ENCODE measurements around the gene CDKN2B-AS1. TPM values are rescaled to one million over a fixed set of nuclear protein-coding genes. Genes with fewer than 3 reads are reported as not detected.

Gene CDKN2B-AS1
- total and polyA plus RNA-seq, 2 experiments from 2014 or later = 0.14 TPM; not detected in 1

- Histone ChIP-seq H3K9me2 (ENCODE audit: insufficient read depth) (no peaks in the 10 kb centered on the region), H3K36me3 (ENCODE audit: insufficient read depth) (no peaks in the 10 kb centered on the region), H3K79me2 (replicated peaks; ENCODE audit: insufficient read depth) (no peaks in the 10 kb centered on the region), H3K4me3 (no peak overlapping the region), H2AFZ (no peak overlapping the region; the same call in 1 of the 2 replicates), H3K4me2 (no peak overlapping the region), H3F3A (replicated peaks; ENCODE audit: low read depth) (no peaks in the 10 kb centered on the region), H4K20me1 (replicated peaks; ENCODE audit: insufficient read depth) (no peaks in the 10 kb centered on the region), H3K27me3 (ENCODE audit: insufficient read depth) (no peaks in the 10 kb centered on the region), H3K4me1 (ENCODE audit: insufficient read depth) (peaks cover 12% of the 10 kb centered on the region), H3K27ac (ENCODE audit: low read depth) (no peak overlapping the region)
- Mint-ChIP-seq H3K4me3 (no peak overlapping the region), H3K4me1 (peaks cover 11% of the 10 kb centered on the region), H3K9me3 (no peaks in the 10 kb centered on the region), H3K36me3 (ENCODE audit: low read depth) (no peaks in the 10 kb centered on the region), H3K27me3 (ENCODE audit: insufficient read depth, low read depth, poor library complexity) (no peaks in the 10 kb centered on the region), H3K27ac (no peak overlapping the region)
- no peak for TF ChIP-seq NANOG (IDR thresholded peaks at IDR 0.05; ENCODE audit: borderline replicate concordance)
- no peak for TF ChIP-seq EZH2 (IDR thresholded peaks at IDR 0.05; ENCODE audit: low read depth, unreplicated experiment)
- no peak for TF ChIP-seq CREB1 (CRISPR knock-in tag; IDR thresholded peaks at IDR 0.05; ENCODE audit: low read depth)
- no peak for TF ChIP-seq STAT1 (IDR thresholded peaks at IDR 0.05; ENCODE audit: unreplicated experiment)
- no peak for TF ChIP-seq JUNB (IDR thresholded peaks at IDR 0.05; ENCODE audit: unreplicated experiment)
- no peak for ATAC-seq
- DNase-seq (ENCODE audit: low spot score) = no peak
Observed at GRCh38 chr9:22033012-22033630, 38.5 kb downstream of the CDKN2B-AS1 start.

GRCh38 chr9:22035591-22036011 is 41.0 kb downstream of the CDKN2B-AS1 start:
- Histone ChIP-seq H2AFZ (no peak overlapping the region), H3K27ac (ENCODE audit: low read depth) (no peak overlapping the region), H3K9me2 (ENCODE audit: insufficient read depth) (no peaks in the 10 kb centered on the region), H3F3A (replicated peaks; ENCODE audit: low read depth) (no peaks in the 10 kb centered on the region), H3K36me3 (ENCODE audit: insufficient read depth) (no peaks in the 10 kb centered on the region), H3K4me1 (ENCODE audit: insufficient read depth) (peaks cover 6% of the 10 kb centered on the region; the same call in 1 of the 2 replicates), H3K4me2 (no peak overlapping the region), H3K27me3 (ENCODE audit: insufficient read depth) (no peaks in the 10 kb centered on the region), H4K20me1 (replicated peaks; ENCODE audit: insufficient read depth) (no peaks in the 10 kb centered on the region), H3K79me2 (replicated peaks; ENCODE audit: insufficient read depth) (no peaks in the 10 kb centered on the region), H3K4me3 (no peak overlapping the region)
- no peak for ATAC-seq
- no peak overlapping the region for H3K4me3 Mint-ChIP-seq
- DNase-seq (ENCODE audit: low spot score) = no peak
- peaks cover 12% of the 10 kb centered on the region; the same call in 2 of the 3 replicates for H3K4me1 Mint-ChIP-seq
- H3K9me3 Mint-ChIP-seq = no peaks in the 10 kb centered on the region
- no peak overlapping the region for H3K27ac Mint-ChIP-seq
- H3K36me3 Mint-ChIP-seq (ENCODE audit: low read depth) = no peaks in the 10 kb centered on the region
- H3K27me3 Mint-ChIP-seq (ENCODE audit: insufficient read depth, low read depth, poor library complexity) = no peaks in the 10 kb centered on the region
- TF ChIP-seq CREB1 (CRISPR knock-in tag; IDR thresholded peaks at IDR 0.05; ENCODE audit: low read depth) (no peak), ZNF462 (CRISPR knock-in tag; IDR thresholded peaks at IDR 0.05) (no peak), POLR2AphosphoS5 (IDR thresholded peaks at IDR 0.05; ENCODE audit: low read depth) (no peak), JUNB (IDR thresholded peaks at IDR 0.05; ENCODE audit: unreplicated experiment) (no peak), ZNF114 (CRISPR knock-in tag; IDR thresholded peaks at IDR 0.05) (no peak), ETS1 (IDR thresholded peaks at IDR 0.05) (no peak), EZH2phosphoT487 (IDR thresholded peaks at IDR 0.05; ENCODE audit: unreplicated experiment) (no peak), NANOG (IDR thresholded peaks at IDR 0.05; ENCODE audit: borderline replicate concordance) (no peak)
- TF ChIP-seq, protein P1, sequence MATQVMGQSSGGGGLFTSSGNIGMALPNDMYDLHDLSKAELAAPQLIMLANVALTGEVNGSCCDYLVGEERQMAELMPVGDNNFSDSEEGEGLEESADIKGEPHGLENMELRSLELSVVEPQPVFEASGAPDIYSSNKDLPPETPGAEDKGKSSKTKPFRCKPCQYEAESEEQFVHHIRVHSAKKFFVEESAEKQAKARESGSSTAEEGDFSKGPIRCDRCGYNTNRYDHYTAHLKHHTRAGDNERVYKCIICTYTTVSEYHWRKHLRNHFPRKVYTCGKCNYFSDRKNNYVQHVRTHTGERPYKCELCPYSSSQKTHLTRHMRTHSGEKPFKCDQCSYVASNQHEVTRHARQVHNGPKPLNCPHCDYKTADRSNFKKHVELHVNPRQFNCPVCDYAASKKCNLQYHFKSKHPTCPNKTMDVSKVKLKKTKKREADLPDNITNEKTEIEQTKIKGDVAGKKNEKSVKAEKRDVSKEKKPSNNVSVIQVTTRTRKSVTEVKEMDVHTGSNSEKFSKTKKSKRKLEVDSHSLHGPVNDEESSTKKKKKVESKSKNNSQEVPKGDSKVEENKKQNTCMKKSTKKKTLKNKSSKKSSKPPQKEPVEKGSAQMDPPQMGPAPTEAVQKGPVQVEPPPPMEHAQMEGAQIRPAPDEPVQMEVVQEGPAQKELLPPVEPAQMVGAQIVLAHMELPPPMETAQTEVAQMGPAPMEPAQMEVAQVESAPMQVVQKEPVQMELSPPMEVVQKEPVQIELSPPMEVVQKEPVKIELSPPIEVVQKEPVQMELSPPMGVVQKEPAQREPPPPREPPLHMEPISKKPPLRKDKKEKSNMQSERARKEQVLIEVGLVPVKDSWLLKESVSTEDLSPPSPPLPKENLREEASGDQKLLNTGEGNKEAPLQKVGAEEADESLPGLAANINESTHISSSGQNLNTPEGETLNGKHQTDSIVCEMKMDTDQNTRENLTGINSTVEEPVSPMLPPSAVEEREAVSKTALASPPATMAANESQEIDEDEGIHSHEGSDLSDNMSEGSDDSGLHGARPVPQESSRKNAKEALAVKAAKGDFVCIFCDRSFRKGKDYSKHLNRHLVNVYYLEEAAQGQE (IDR thresholded peaks at IDR 0.05; ENCODE audit: unreplicated experiment) = no peak

Measured in GM23338 (cell line).